A549 (cell line): ENCODE results near the gene IP6K3. TPM values are rescaled to one million over a fixed set of nuclear protein-coding genes. Genes with fewer than 3 reads are reported as not detected.

Experiments used
- ATAC-seq, 2 experiments: fragments of 200-7000 bp in 1 of 2; fragments of >200 bp in 1 of 2; cut with Nextera tagmentation in 1 of 2; cut with Tn5 transposase in 1 of 2; 3 replicates each; pipeline versions ENCODE4 v1.8.0 to v1.9.1; 2018 to 2020; ENCODE audit warnings: mild to moderate bottlenecking in 1 of 2, moderate library complexity in 1 of 2
- CTCF ChIA-PET: fragments of 300-600 bp; sonication (Branson Sonifier 250); formaldehyde crosslinking; extraction: SDS; loops from one replicate; lab custom pipeline; 2021; ENCODE audit warnings: antibody characterized with exemption, inconsistent platforms; lab: Yijun Ruan, JAX
- POLR2A ChIA-PET: fragments of 350-600 bp; formaldehyde crosslinking; extraction: SDS; loops from one replicate; lab custom pipeline; 2021; ENCODE audit warnings: antibody characterized with exemption, inconsistent platforms; lab: Yijun Ruan, JAX
- DNase-seq, 2 experiments: peaks; one replicate each; pipeline versions ENCODE4 v3.0.0 to v3.0.0-alpha.2; 2011 to 2016; ENCODE audit warnings: low read depth in 1 of 2, low spot score in 1 of 2
- FAIRE-seq: peaks from 2 replicates; lab custom pipeline; 2011; peaks lifted over from hg19 to GRCh38; lab: Jason Lieb, UNC
- H3K27ac ChIP-seq, 2 experiments: fragments of >200 bp; sonication (Bioruptor Twin); formaldehyde crosslinking; 3 replicates each; pipeline ENCODE4 v1.5.1; 2016 to 2017
- H3K4me1 ChIP-seq: fragments of >200 bp; sonication (Bioruptor Twin); formaldehyde crosslinking; 3 replicates; pipeline ENCODE4 v1.6.1; 2016
- H3K4me2 ChIP-seq: fragments of >200 bp; sonication (Bioruptor Twin); formaldehyde crosslinking; 3 replicates; pipeline ENCODE4 v1.6.1; 2016
- H3K4me3 ChIP-seq: fragments of >200 bp; sonication (Bioruptor Twin); formaldehyde crosslinking; 3 replicates; pipeline ENCODE4 v1.5.1; 2016
- H3K9me3 ChIP-seq: fragments of >200 bp; sonication (Bioruptor Twin); formaldehyde crosslinking; 3 replicates; pipeline ENCODE4 v1.6.1; 2016
- BHLHE40 ChIP-seq: IDR thresholded peaks from 2 replicates; pipeline ENCODE4 v1.6.1; 2012; ENCODE audit warnings: low read depth, low read length, inconsistent platforms
- CHD2 ChIP-seq: fragments of 150-350 bp; IDR thresholded peaks from 2 replicates; pipeline ENCODE4 v1.6.1; 2014; ENCODE audit warnings: low read length; ENCODE audit not compliant: partially characterized antibody
- EHMT2 ChIP-seq: fragments of 200-600 bp; sonication (generic); IDR thresholded peaks from 2 replicates; pipeline ENCODE4 v1.6.1; 2016; ENCODE audit warnings: antibody characterized with exemption, low read depth, mild to moderate bottlenecking, moderate library complexity
- ESRRA ChIP-seq: fragments of 150-350 bp; IDR thresholded peaks from 2 replicates; pipeline ENCODE4 v1.6.1; 2014; ENCODE audit warnings: mild to moderate bottlenecking, low read length, borderline replicate concordance
- FOSB ChIP-seq: fragments of 250-450 bp; sonication (Bioruptor Pico); IDR thresholded peaks from 2 replicates; pipeline ENCODE4 v1.5.0; 2020; ENCODE audit warnings: mild to moderate bottlenecking, moderate library complexity
- FOSL2 ChIP-seq, 2 experiments: fragments of 450-650 bp in 1 of 2; fragments of >200 bp in 1 of 2; sonication (Bioruptor Twin) in 1 of 2; formaldehyde crosslinking; IDR thresholded peaks; 2 replicates each; pipeline versions ENCODE4 v1.5.0 to v1.6.1; 2016 to 2020; ENCODE audit warnings: mild to moderate bottlenecking in 1 of 2, moderate library complexity in 1 of 2
- FOXS1 ChIP-seq: fragments of 250-450 bp; sonication (Bioruptor Pico); IDR thresholded peaks from 2 replicates; pipeline ENCODE4 v1.5.0; 2020; ENCODE audit warnings: mild to moderate bottlenecking, moderate library complexity
- GATA3 ChIP-seq: IDR thresholded peaks from 2 replicates; pipeline ENCODE4 v1.6.1; 2012; ENCODE audit warnings: borderline replicate concordance
- HDAC2 ChIP-seq: fragments of 200-600 bp; sonication (generic); IDR thresholded peaks from 2 replicates; pipeline ENCODE4 v1.6.1; 2016
- HOXA7 ChIP-seq: fragments of 250-450 bp; sonication (Bioruptor Pico); IDR thresholded peaks from 2 replicates; pipeline ENCODE4 v1.5.0; 2020; ENCODE audit warnings: mild to moderate bottlenecking, moderate library complexity
- MAZ ChIP-seq: fragments of 150-350 bp; IDR thresholded peaks from 2 replicates; pipeline ENCODE4 v1.6.1; 2014; ENCODE audit warnings: antibody characterized with exemption, low read depth, low read length, borderline replicate concordance
- POLR2AphosphoS2 ChIP-seq: conservative IDR thresholded peaks from 2 replicates; pipeline ENCODE4 v1.6.1; 2012; ENCODE audit warnings: low read length, improper control_type of control experiment, inconsistent platforms
- RAD21 ChIP-seq, 2 experiments: fragments of >200 bp in 1 of 2; sonication (Bioruptor Twin) in 1 of 2; formaldehyde crosslinking in 1 of 2; IDR thresholded peaks in 1 of 2; conservative IDR thresholded peaks in 1 of 2; 2 replicates in 1 of 2; 3 replicates in 1 of 2; pipeline ENCODE4 v1.6.1; 2012 to 2018; ENCODE audit warnings: inconsistent platforms in 1 of 2
- RCOR1 ChIP-seq: fragments of 150-350 bp; IDR thresholded peaks from 2 replicates; pipeline ENCODE4 v1.6.1; 2014; ENCODE audit warnings: antibody characterized with exemption, low read length, low read depth
- RNF2 ChIP-seq: fragments of 200-600 bp; sonication (generic); IDR thresholded peaks from 2 replicates; pipeline ENCODE4 v1.6.1; 2016; ENCODE audit warnings: low read depth, mild to moderate bottlenecking, antibody characterized with exemption, moderate library complexity, borderline replicate concordance
- TP53 ChIP-seq: fragments of 250-450 bp; sonication (Bioruptor Pico); IDR thresholded peaks from 2 replicates; pipeline ENCODE4 v1.5.0; 2021; ENCODE audit warnings: mild to moderate bottlenecking, moderate library complexity
- ZC3H11A ChIP-seq: fragments of 450-650 bp; IDR thresholded peaks from 2 replicates; pipeline ENCODE4 v1.6.1; 2014; ENCODE audit warnings: antibody characterized with exemption, mild to moderate bottlenecking
- ZFP36 ChIP-seq: fragments of 450-650 bp; IDR thresholded peaks from 2 replicates; pipeline ENCODE4 v1.6.1; 2014; ENCODE audit warnings: borderline replicate concordance; ENCODE audit not compliant: partially characterized antibody
- ZSCAN20 ChIP-seq: fragments of 250-450 bp; sonication (Bioruptor Pico); IDR thresholded peaks from 2 replicates; pipeline ENCODE4 v1.8.0; 2022; ENCODE audit warnings: mild to moderate bottlenecking, moderate library complexity
- WGBS: methylation state at CpG from one replicate; pipeline ENCODE4 v1.1.6; 2017; ENCODE audit errors: missing lambda C conversion rate; 5-methylcytosine and 5-hydroxymethylcytosine counted together
- polyA plus RNA-seq, 4 experiments: library from polyadenylated mRNA; depleted of rRNA in 3 of 4; stranded (reverse); fragments of >200 nt; fragmentation: RNase III in 1 of 4; extraction: RNeasy Plus Mini Kit Qiagen cat#74134 plus additional on column Dnase treatment in 1 of 4; gene quantifications; 2 replicates in 3 of 4; 3 replicates in 1 of 4; pipeline ENCODE4 v1.2.3, GENCODE V29; 2011 to 2017
- TF ChIP-seq, protein P1 (sequence below): fragments of 450-650 bp; IDR thresholded peaks from 2 replicates; pipeline ENCODE4 v1.6.1; 2014; ENCODE audit warnings: antibody characterized with exemption
- TF ChIP-seq, protein P2 (sequence below): IDR thresholded peaks from 2 replicates; pipeline ENCODE4 v1.6.1; 2012; ENCODE audit warnings: low read depth, borderline replicate concordance
- TF ChIP-seq, protein P3 (sequence below): fragments of >200 bp; sonication (Bioruptor Twin); formaldehyde crosslinking; IDR thresholded peaks from 3 replicates; pipeline ENCODE4 v1.5.1; 2016

Gene IP6K3
- polyA plus RNA-seq, 2 of the 4 experiments (the other 2 are of a cell fraction) = 0.03 to 0.12 TPM

DNA sequence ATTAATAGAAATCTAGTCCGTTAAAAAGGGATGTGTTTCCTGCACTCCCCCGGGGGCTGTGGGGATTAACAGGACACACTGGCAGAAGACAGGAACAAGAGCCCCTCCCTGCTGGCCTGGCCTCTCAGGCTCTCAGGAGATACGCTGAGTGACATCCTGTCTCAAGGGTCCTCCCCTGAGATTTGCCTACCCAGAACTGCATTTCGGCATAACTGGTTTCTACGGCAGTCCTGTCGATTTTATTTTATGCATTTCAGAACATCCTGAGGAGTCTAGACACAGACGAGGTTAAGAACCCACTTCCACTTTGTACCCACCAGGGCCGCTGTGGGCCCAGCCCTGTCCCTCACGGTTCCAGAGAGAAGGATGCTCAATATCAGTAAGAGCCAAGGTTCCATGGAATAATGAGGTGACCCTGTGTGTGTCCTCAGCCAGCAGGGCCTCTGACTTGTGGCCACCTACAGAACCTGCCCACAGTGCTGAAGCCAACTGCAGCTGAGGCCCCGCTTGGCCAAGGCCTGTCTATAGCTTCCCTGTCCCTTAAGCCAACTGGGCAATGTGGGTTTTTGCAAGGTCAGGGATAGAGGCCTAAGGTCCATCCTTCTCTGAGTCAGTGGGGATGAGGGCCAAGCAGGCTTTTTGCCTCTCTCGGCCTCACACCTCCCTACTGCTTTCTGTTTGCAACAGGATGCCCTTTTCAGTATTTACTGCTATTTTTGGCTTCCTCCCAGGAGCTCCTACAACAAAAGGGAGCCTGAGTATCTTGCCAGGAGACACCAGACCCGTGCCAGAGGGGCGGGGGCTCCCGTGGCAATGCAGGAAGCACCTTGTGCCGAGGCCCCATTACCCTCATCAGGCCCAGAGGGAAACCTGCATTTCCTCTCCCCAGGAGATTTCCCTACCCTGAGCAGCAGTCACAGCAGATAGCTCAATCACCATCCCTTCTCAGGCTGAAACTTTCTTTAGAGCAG is 49.9 kb downstream of the IP6K3 start:
- CTCF ChIA-PET = interaction anchor here (0.7 to 1.6 kb wide), 8 partner anchors 14 to 117 kb away, joined by 3 to 6 read pairs (median 3); partner anchors contain the start of genes BAK1 and UQCC2
- TF ChIP-seq, protein P1, sequence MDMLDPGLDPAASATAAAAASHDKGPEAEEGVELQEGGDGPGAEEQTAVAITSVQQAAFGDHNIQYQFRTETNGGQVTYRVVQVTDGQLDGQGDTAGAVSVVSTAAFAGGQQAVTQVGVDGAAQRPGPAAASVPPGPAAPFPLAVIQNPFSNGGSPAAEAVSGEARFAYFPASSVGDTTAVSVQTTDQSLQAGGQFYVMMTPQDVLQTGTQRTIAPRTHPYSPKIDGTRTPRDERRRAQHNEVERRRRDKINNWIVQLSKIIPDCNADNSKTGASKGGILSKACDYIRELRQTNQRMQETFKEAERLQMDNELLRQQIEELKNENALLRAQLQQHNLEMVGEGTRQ = no peak
- no peak for TF ChIP-seq GATA3
- TF ChIP-seq, all 56 proteins: peak for 0
- Histone ChIP-seq H3K4me3 (no peak overlapping the region), H3K4me2 (0 out of 3 replicates have a peak overlapping the region, but pooled peaks have one; percentile 12), H3K27ac (peak overlapping the region in 1 of 2 experiments; percentile 26; a peak in 3 of 6 replicates), H3K4me1 (peaks cover 31% of the 10 kb centered on the region), H3K9me3 (no peaks in the 10 kb centered on the region)
- DNase-seq = no peak
- ATAC-seq = peak in 1 of 2 experiments; percentile 4; a peak in 2 of 6 replicates
- 71% methylated on average over 14 of the region's 15 CpGs for WGBS
- no peak for FAIRE-seq
- POLR2A ChIA-PET = no interaction called here

DNA sequence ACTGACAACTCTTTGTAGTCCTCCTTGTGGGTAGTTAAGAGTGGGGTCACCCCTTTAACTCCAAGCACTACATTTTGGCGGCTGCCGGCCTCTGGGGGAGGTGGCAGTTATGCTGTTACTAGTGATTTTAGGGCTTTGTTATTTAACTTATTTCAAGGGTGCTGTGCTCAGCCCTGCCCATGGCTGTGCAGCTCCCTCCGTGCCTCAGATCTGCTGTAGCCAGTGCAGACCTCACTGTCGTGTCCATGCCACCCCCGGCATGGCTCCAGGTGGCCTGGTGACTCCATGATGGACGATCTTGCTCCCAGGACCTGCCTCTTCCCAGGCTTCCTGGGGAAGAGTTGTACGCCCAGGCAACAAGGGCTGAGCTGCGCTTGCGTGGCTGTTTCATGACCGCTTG is 50.6 kb downstream of the IP6K3 start:
- H3K4me1 ChIP-seq = peaks cover 31% of the 10 kb centered on the region
- no peaks in the 10 kb centered on the region for H3K9me3 ChIP-seq
- DNase-seq (no peak), ATAC-seq (no peak), FAIRE-seq (no peak)
- H3K4me2 ChIP-seq = no peak overlapping the region
- H3K27ac ChIP-seq = no peak overlapping the region
- ChIA-PET CTCF (interaction anchor here (1.2 to 3.7 kb wide), 4 partner anchors 13 to 110 kb away, joined by 3 to 15 read pairs (median 7); no protein-coding TSS in a partner anchor), POLR2A (no interaction called here)
- TF ChIP-seq HOXA7 (no peak), POLR2AphosphoS2 (no peak), FOSB (CRISPR knock-in tag) (no peak), RCOR1 (no peak), RNF2 (no peak), MAZ (no peak), TP53 (CRISPR knock-in tag) (no peak), ZSCAN20 (no peak), FOSL2 (IDR thresholded peaks at IDR 0.05) (no peak), FOSL2 (CRISPR knock-in tag; IDR thresholded peaks at IDR 0.05) (no peak), ESRRA (no peak), ZFP36 (no peak)
- TF ChIP-seq, protein P2, sequence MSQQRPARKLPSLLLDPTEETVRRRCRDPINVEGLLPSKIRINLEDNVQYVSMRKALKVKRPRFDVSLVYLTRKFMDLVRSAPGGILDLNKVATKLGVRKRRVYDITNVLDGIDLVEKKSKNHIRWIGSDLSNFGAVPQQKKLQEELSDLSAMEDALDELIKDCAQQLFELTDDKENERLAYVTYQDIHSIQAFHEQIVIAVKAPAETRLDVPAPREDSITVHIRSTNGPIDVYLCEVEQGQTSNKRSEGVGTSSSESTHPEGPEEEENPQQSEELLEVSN = no peak
- 92% methylated on average over 10 of the region's 10 CpGs for WGBS
- no peak overlapping the region for H3K4me3 ChIP-seq

DNA sequence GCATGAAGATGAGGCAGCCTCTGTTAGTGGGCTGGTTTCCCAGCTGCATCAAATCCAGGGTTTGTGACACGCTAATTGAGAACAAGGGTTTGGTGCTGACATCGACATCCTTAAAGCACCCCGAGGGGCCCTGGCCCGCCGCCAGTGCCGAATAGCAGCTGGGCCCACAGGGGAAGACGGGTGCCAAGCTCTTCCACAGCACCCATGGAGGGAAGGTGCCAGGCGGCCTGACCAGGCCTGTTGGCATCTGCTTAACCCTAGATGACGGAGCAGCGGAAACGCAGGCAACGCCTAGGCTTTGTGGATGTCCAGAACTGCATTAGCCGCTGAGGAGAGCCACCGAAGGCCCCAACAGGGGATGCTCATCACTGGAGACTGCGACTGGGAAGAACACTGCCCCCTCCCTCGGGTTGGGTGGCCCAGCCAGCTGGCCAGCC is 51.2 kb downstream of the IP6K3 start:
- TF ChIP-seq HDAC2 (no peak), FOXS1 (CRISPR knock-in tag) (no peak), EHMT2 (no peak), FOSB (CRISPR knock-in tag) (no peak), POLR2AphosphoS2 (no peak), BHLHE40 (no peak), ZSCAN20 (no peak), CHD2 (no peak), RAD21 (conservative IDR thresholded peaks at IDR 0.05 in 1 of 2, IDR thresholded peaks at IDR 0.05 in 1 of 2) (no peak), ZC3H11A (no peak)
- TF ChIP-seq, protein P3, sequence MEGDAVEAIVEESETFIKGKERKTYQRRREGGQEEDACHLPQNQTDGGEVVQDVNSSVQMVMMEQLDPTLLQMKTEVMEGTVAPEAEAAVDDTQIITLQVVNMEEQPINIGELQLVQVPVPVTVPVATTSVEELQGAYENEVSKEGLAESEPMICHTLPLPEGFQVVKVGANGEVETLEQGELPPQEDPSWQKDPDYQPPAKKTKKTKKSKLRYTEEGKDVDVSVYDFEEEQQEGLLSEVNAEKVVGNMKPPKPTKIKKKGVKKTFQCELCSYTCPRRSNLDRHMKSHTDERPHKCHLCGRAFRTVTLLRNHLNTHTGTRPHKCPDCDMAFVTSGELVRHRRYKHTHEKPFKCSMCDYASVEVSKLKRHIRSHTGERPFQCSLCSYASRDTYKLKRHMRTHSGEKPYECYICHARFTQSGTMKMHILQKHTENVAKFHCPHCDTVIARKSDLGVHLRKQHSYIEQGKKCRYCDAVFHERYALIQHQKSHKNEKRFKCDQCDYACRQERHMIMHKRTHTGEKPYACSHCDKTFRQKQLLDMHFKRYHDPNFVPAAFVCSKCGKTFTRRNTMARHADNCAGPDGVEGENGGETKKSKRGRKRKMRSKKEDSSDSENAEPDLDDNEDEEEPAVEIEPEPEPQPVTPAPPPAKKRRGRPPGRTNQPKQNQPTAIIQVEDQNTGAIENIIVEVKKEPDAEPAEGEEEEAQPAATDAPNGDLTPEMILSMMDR = no peak
- ATAC-seq = no peak
- H3K4me2 ChIP-seq = no peak overlapping the region
- DNase-seq = no peak
- CTCF ChIA-PET = interaction anchor here (0.6 to 3.7 kb wide), 4 partner anchors 9 to 110 kb away, joined by 3 to 15 read pairs (median 7); no protein-coding TSS in a partner anchor
- H3K27ac ChIP-seq = peak overlapping the region in 1 of 2 experiments; percentile 73; a peak in 1 of 6 replicates
- FAIRE-seq = no peak
- 90% methylated on average over 10 of the region's 16 CpGs for WGBS
- POLR2A ChIA-PET = no interaction called here
- peaks cover 31% of the 10 kb centered on the region for H3K4me1 ChIP-seq
- H3K4me3 ChIP-seq = no peak overlapping the region
- no peaks in the 10 kb centered on the region for H3K9me3 ChIP-seq
